GM13976 (cell line): ENCODE data around the gene SERPINB1.

ENCODE experiments used
- DNase-seq: peaks from one replicate; pipeline ENCODE4 v3.0.0; 2012; ENCODE audit warnings: low spot score
- in situ Hi-C: fragments of 300-500 bp; cut with MboI; formaldehyde crosslinking; loops from one replicate; pipeline ENCODE4 v1.12.0; 2022; ENCODE audit warnings: low sequenced_read_pairs, mixed read lengths, inconsistent platforms; ENCODE audit not compliant: unreplicated experiment
- TF ChIP-seq, protein P1 (sequence below): IDR thresholded peaks from 2 replicates; pipeline ENCODE4 v1.5.1; 2012; ENCODE audit warnings: borderline replicate concordance, mild to moderate bottlenecking; ENCODE audit not compliant: insufficient read depth; ENCODE audit errors: extremely low read depth, missing control alignments, control extremely low read depth

SERPINB1 gene

GRCh38 chr6:2800552-2801316, 40.9 kb downstream of the SERPINB1 start:
- in situ Hi-C loops, result no loop called here
- TF ChIP-seq, protein P1, sequence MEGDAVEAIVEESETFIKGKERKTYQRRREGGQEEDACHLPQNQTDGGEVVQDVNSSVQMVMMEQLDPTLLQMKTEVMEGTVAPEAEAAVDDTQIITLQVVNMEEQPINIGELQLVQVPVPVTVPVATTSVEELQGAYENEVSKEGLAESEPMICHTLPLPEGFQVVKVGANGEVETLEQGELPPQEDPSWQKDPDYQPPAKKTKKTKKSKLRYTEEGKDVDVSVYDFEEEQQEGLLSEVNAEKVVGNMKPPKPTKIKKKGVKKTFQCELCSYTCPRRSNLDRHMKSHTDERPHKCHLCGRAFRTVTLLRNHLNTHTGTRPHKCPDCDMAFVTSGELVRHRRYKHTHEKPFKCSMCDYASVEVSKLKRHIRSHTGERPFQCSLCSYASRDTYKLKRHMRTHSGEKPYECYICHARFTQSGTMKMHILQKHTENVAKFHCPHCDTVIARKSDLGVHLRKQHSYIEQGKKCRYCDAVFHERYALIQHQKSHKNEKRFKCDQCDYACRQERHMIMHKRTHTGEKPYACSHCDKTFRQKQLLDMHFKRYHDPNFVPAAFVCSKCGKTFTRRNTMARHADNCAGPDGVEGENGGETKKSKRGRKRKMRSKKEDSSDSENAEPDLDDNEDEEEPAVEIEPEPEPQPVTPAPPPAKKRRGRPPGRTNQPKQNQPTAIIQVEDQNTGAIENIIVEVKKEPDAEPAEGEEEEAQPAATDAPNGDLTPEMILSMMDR, result no peak
- no peak for DNase-seq

GRCh38 chr6:2799936-2800527, 41.6 kb downstream of the SERPINB1 start:
- no peak for DNase-seq
- in situ Hi-C loops, result no loop called here
- TF ChIP-seq, protein P1, result no peak

- TF ChIP-seq, protein P1, result no peak
- no peak for DNase-seq
- in situ Hi-C loops, result no loop called here
These were observed 43.0 kb downstream of the SERPINB1 start for GRCh38 chr6:2798586-2799134.

DNA sequence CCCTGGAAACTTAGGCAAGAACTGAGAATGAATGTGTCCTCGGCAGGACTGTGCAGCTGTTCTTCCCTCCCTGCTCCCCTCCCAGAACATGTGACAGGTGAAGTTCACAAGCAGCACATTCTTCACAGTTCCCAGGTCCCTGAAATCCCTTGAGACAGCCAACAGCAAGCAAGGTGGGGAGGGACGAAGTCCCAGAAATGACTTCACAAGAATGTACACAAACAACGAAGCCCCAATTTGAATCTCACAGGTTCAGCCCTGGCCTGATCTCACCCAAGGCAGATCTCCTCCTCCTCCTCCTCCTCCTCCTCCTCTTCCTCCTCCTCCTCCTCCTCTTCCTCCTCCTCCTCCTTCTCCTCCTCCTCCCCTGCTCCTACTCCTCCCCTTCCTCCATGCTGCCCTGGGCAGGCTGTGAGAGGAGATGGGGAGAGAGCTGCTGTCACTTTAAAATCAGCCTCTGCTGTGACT, 44.1 kb downstream of the SERPINB1 start:
- TF ChIP-seq, protein P1, result no peak
- no peak for DNase-seq
- in situ Hi-C loops, result no loop called here

GRCh38 chr6:2796861-2797260, 44.8 kb downstream of the SERPINB1 start:
- TF ChIP-seq, protein P1, result no peak
- DNase-seq, result no peak
- in situ Hi-C loops, result no loop called here

- DNase-seq, result no peak
- in situ Hi-C loops, result no loop called here
These were observed 45.7 kb downstream of the SERPINB1 start for GRCh38 chr6:2795956-2796355.

More at GRCh38 chr6:2795956-2796355, 45.7 kb downstream of the SERPINB1 start:
- TF ChIP-seq, protein P1, result no peak
